HepG2 (cell line): ENCODE results near the gene BACH2. TPM values are rescaled to one million over a fixed set of nuclear protein-coding genes. Genes with fewer than 3 reads are reported as not detected.
A peak's percentile ranks its signal among the peaks of the same experiment; 100 is the strongest.

Experiments
- ARID5B ChIP-seq: IDR thresholded peaks from 2 replicates; pipeline ENCODE4 v1.4.0; 2020; ENCODE audit warnings: mild to moderate bottlenecking, missing genetic modification reagents
- GMEB1 ChIP-seq: sonication (generic); formaldehyde crosslinking; IDR thresholded peaks from 2 replicates; pipeline ENCODE4 v1.5.1; 2020; ENCODE audit warnings: missing genetic modification reagents, mild to moderate bottlenecking, borderline replicate concordance
- KLF6 ChIP-seq: IDR thresholded peaks from 2 replicates; pipeline ENCODE4 v1.8.0; 2016; ENCODE audit warnings: missing biosample characterization, missing genetic modification reagents
- NR2C2 ChIP-seq: sonication (generic); formaldehyde crosslinking; IDR thresholded peaks from 2 replicates; pipeline ENCODE4 v1.4.0; 2020; ENCODE audit warnings: missing genetic modification reagents, mild to moderate bottlenecking, moderate library complexity, borderline replicate concordance
- RBAK ChIP-seq: sonication (generic); formaldehyde crosslinking; IDR thresholded peaks from 2 replicates; pipeline ENCODE4 v1.5.1; 2020; ENCODE audit warnings: mild to moderate bottlenecking, missing genetic modification reagents
- RFX3 ChIP-seq: IDR thresholded peaks from 2 replicates; pipeline ENCODE4 v1.6.1; 2016; ENCODE audit warnings: missing biosample characterization, missing genetic modification reagents
- SMAD9 ChIP-seq: sonication (generic); formaldehyde crosslinking; IDR thresholded peaks from 2 replicates; pipeline ENCODE4 v1.5.1; 2020; ENCODE audit warnings: mild to moderate bottlenecking, missing genetic modification reagents
- STAG1 ChIP-seq: sonication (generic); formaldehyde crosslinking; IDR thresholded peaks from 2 replicates; pipeline ENCODE4 v1.4.0; 2020; ENCODE audit warnings: missing genetic modification reagents
- ZBTB39 ChIP-seq: sonication (generic); formaldehyde crosslinking; IDR thresholded peaks from 2 replicates; pipeline ENCODE4 v1.5.0; 2020; ENCODE audit warnings: missing genetic modification reagents
- ZNF263 ChIP-seq: sonication (generic); formaldehyde crosslinking; IDR thresholded peaks from 2 replicates; pipeline ENCODE4 v1.4.0; 2020; ENCODE audit warnings: missing genetic modification reagents
- ZNF512 ChIP-seq: sonication (generic); formaldehyde crosslinking; IDR thresholded peaks from 2 replicates; pipeline ENCODE4 v1.4.0; 2020; ENCODE audit warnings: mild to moderate bottlenecking, missing genetic modification reagents
- ZNF556 ChIP-seq: sonication (generic); formaldehyde crosslinking; IDR thresholded peaks from 2 replicates; pipeline ENCODE4 v1.4.0; 2020; ENCODE audit warnings: mild to moderate bottlenecking, missing genetic modification reagents, borderline replicate concordance
- ZNF687 ChIP-seq: sonication (generic); formaldehyde crosslinking; IDR thresholded peaks from 2 replicates; pipeline ENCODE4 v1.5.1; 2020; ENCODE audit warnings: mild to moderate bottlenecking, missing genetic modification reagents, moderate library complexity
- ZNF768 ChIP-seq: sonication (generic); formaldehyde crosslinking; IDR thresholded peaks from 2 replicates; pipeline ENCODE4 v1.4.0; 2020; ENCODE audit warnings: missing genetic modification reagents
- ZSCAN12 ChIP-seq: sonication (generic); formaldehyde crosslinking; IDR thresholded peaks from 2 replicates; pipeline ENCODE4 v1.9.0; 2021; ENCODE audit warnings: mild to moderate bottlenecking, missing genetic modification reagents
- polyA plus RNA-seq, 8 experiments: library from polyadenylated mRNA; depleted of rRNA in 3 of 8; stranded (reverse) in 7 of 8; unstranded in 1 of 8; fragments of >200 nt; fragmentation: Illumina TruSeq in 4 of 8; extraction: Trizol in 4 of 8; gene quantifications; 2 replicates each; pipeline versions ENCODE4 v1.2.1 to v1.2.3, GENCODE V29; 2011 to 2016; ENCODE audit warnings: low read depth in 4 of 8, missing spikeins in 1 of 8, mixed read lengths in 1 of 8; ENCODE audit not compliant: insufficient read depth in 1 of 8
- total RNA-seq, 5 experiments: library from RNA; depleted of rRNA; stranded (reverse); fragments of >200 nt; fragmentation: Illumina TruSeq; extraction: Trizol; gene quantifications; 2 replicates each; pipeline ENCODE4 v1.2.3, GENCODE V29; 2016; ENCODE audit warnings: low read depth in 1 of 5

Gene BACH2
- total and polyA plus RNA-seq, 2 of the 13 experiments (the other 11 are each of a cell fraction or from before 2014, with no cell fraction given), result 0.01 TPM; not detected in 1

- TF ChIP-seq ZNF556 (CRISPR knock-in tag) (no peak), ZBTB39 (CRISPR knock-in tag) (no peak), STAG1 (peak; percentile 11; the same call in 1 of the 2 replicates), KLF6 (no peak), ZNF512 (CRISPR knock-in tag) (no peak), ARID5B (CRISPR knock-in tag) (peak; percentile 47; the same call in 1 of the 2 replicates), ZSCAN12 (no peak), GMEB1 (CRISPR knock-in tag) (no peak), RBAK (no peak), RFX3 (CRISPR knock-in tag) (no peak), SMAD9 (no peak), ZNF687 (CRISPR knock-in tag) (peak; percentile 48), ZNF768 (CRISPR knock-in tag) (no peak), NR2C2 (CRISPR knock-in tag) (peak; percentile 55), ZNF263 (CRISPR knock-in tag) (0 out of 2 replicates have a peak, but pooled peaks have one; percentile 43)
Measured at GRCh38 chr6:89951574-89952104, 345.0 kb downstream of the BACH2 start (continued).
